HEK293T (cell line): ENCODE data around the gene PRAMEF5.
"Not testable (repeated sequence)": the region's sequence is repeated elsewhere in the genome, so short reads cannot be mapped to it uniquely, and the experiment has no call there.

Experiments
- BHLHE40 ChIP-seq: fragments of 450-650 bp; IDR thresholded peaks from 2 replicates; pipeline ENCODE4 v1.6.1; 2016; ENCODE audit warnings: mild to moderate bottlenecking, moderate library complexity, borderline replicate concordance
- FOXA1 ChIP-seq: fragments of 450-650 bp; IDR thresholded peaks from 2 replicates; pipeline ENCODE4 v1.6.1; 2016; ENCODE audit warnings: mild to moderate bottlenecking
- FOXK2 ChIP-seq: fragments of 450-650 bp; IDR thresholded peaks from 2 replicates; pipeline ENCODE4 v1.6.1; 2016; ENCODE audit warnings: mild to moderate bottlenecking
- HDGF ChIP-seq: fragments of 450-650 bp; IDR thresholded peaks from 2 replicates; pipeline ENCODE4 v1.6.1; 2017; ENCODE audit warnings: antibody characterized with exemption, borderline replicate concordance
- NFRKB ChIP-seq: fragments of 450-650 bp; IDR thresholded peaks from 2 replicates; pipeline ENCODE4 v1.6.1; 2016; ENCODE audit warnings: mild to moderate bottlenecking, moderate library complexity
- SP1 ChIP-seq: fragments of 450-650 bp; IDR thresholded peaks from 2 replicates; pipeline ENCODE4 v1.6.1; 2017
- SUZ12 ChIP-seq: fragments of 450-650 bp; IDR thresholded peaks from 2 replicates; pipeline ENCODE4 v1.6.1; 2016; ENCODE audit warnings: mild to moderate bottlenecking

DNA sequence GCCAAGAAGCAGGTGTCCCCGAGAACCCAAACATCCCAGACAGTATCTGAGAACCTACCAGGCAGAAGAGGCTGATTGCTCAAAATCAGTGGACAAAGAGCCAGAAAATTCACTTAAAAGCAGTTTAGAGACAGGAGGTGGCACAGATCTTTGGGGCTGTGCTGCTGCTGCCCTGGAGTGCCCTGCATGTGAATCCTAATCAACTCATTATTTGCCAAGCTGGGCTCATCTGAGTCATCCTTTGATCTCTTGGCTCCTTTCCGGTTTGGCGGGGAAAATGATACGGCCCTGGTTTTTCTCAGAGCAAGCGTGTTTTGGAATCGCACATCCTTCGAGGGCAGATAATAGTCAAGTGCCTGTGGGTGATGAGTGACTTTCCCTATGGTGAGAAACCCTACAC is 37.4 kb upstream of the PRAMEF5 start:
- not testable (repeated sequence) for TF ChIP-seq SUZ12, NFRKB, SP1, BHLHE40, FOXK2, FOXA1, HDGF
